ENCODE data around the gene SP2.
"Not testable (repeated sequence)": the region's sequence is repeated elsewhere in the genome, so short reads cannot be mapped to it uniquely, and the experiment has no call there.

Gene SP2

DNA sequence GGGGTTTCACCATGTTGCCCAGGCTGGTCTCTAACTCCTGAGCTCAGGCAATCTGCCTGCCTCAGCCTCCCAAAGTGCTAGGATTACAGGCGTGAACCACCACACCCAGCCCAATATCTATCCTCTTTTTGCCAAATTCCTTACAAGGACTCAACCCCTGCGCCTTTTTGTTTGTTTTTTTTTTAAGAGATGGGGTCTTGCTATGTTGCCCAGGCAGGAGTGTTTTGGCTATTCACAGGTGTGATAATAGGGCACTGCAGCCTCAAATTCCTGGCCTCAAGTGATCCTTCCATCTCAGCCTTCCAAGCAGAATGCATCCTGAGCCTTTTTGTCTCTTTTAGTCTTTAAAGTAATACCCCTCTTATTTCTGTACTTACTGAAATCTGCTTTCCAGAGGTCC lies 17.0 kb downstream of the SP2 start:
- Histone ChIP-seq H3K9ac (ENCODE audit: low read length in 2 of 2) (no peak overlapping the region), H3K36me3 (ENCODE audit: control insufficient read depth in 2 of 2, insufficient read depth in 2 of 2, low read length in 2 of 2) (peaks cover 0 to 2% of the 10 kb centered on the region in 2 donors), H3K9me3 (ENCODE audit: control insufficient read depth in 2 of 2, low read length in 2 of 2) (no peaks in the 10 kb centered on the region), H3K27me3 (ENCODE audit: control insufficient read depth in 1 of 2, insufficient read depth in 2 of 2, low read length in 2 of 2) (no peaks in the 10 kb centered on the region), H3K4me1 (ENCODE audit: control insufficient read depth, insufficient read depth, low read length) (peaks cover 20% of the 10 kb centered on the region), H3K27ac (ENCODE audit: low read length) (no peak overlapping the region), H3K4me3 (ENCODE audit: low read length in 2 of 2) (no peak overlapping the region)

GRCh38 chr17:47914306-47914948 lies 18.4 kb downstream of the SP2 start:
- H3K9me3 ChIP-seq (ENCODE audit: control insufficient read depth in 2 of 2, low read length in 2 of 2) = no peaks in the 10 kb centered on the region
- peaks cover 0 to 2% of the 10 kb centered on the region in 2 donors for H3K36me3 ChIP-seq (ENCODE audit: control insufficient read depth in 2 of 2, insufficient read depth in 2 of 2, low read length in 2 of 2)
- H3K27me3 ChIP-seq (ENCODE audit: control insufficient read depth in 1 of 2, insufficient read depth in 2 of 2, low read length in 2 of 2) = no peaks in the 10 kb centered on the region
- peaks cover 13% of the 10 kb centered on the region for H3K4me1 ChIP-seq (ENCODE audit: control insufficient read depth, insufficient read depth, low read length)
- H3K4me3 ChIP-seq (ENCODE audit: low read length in 2 of 2) = no peak overlapping the region
- H3K9ac ChIP-seq (ENCODE audit: low read length in 2 of 2) = no peak overlapping the region
- H3K27ac ChIP-seq (ENCODE audit: low read length) = no peak overlapping the region

GRCh38 chr17:47915776-47916398 lies 19.9 kb downstream of the SP2 start:
- H3K9ac ChIP-seq (ENCODE audit: low read length in 2 of 2) = peak overlapping the region; percentile 5 to 42
- peak overlapping the region; percentile 60 for H3K27ac ChIP-seq (ENCODE audit: low read length)
- peaks cover 0 to 2% of the 10 kb centered on the region in 2 donors for H3K36me3 ChIP-seq (ENCODE audit: control insufficient read depth in 2 of 2, insufficient read depth in 2 of 2, low read length in 2 of 2)

GRCh38 chr17:47916489-47917208 lies 20.6 kb downstream of the SP2 start:
- Histone ChIP-seq H3K4me3 (ENCODE audit: low read length in 2 of 2) (no peak overlapping the region), H3K9me3 (ENCODE audit: control insufficient read depth in 2 of 2, low read length in 2 of 2) (no peaks in the 10 kb centered on the region), H3K9ac (ENCODE audit: low read length in 2 of 2) (no peak overlapping the region), H3K36me3 (ENCODE audit: control insufficient read depth in 2 of 2, insufficient read depth in 2 of 2, low read length in 2 of 2) (peaks cover 0 to 2% of the 10 kb centered on the region in 2 donors), H3K27ac (ENCODE audit: low read length) (peak overlapping the region; percentile 60), H3K27me3 (ENCODE audit: control insufficient read depth in 1 of 2, insufficient read depth in 2 of 2, low read length in 2 of 2) (no peaks in the 10 kb centered on the region), H3K4me1 (ENCODE audit: control insufficient read depth, insufficient read depth, low read length) (peaks cover 13% of the 10 kb centered on the region)

More at GRCh38 chr17:47915776-47916398, 19.9 kb downstream of the SP2 start:
- Histone ChIP-seq H3K4me1 (ENCODE audit: control insufficient read depth, insufficient read depth, low read length) (peaks cover 13% of the 10 kb centered on the region), H3K9me3 (ENCODE audit: control insufficient read depth in 2 of 2, low read length in 2 of 2) (no peaks in the 10 kb centered on the region), H3K4me3 (ENCODE audit: low read length in 2 of 2) (peak overlapping the region; percentile 8 to 40), H3K27me3 (ENCODE audit: control insufficient read depth in 1 of 2, insufficient read depth in 2 of 2, low read length in 2 of 2) (no peaks in the 10 kb centered on the region)

- no peaks in the 10 kb centered on the region for H3K27me3 ChIP-seq (ENCODE audit: control insufficient read depth in 1 of 2, insufficient read depth in 2 of 2, low read length in 2 of 2)
- H3K4me3 ChIP-seq (ENCODE audit: low read length in 2 of 2) = no peak overlapping the region
- no peaks in the 10 kb centered on the region for H3K9me3 ChIP-seq (ENCODE audit: control insufficient read depth in 2 of 2, low read length in 2 of 2)
- no peak overlapping the region for H3K27ac ChIP-seq (ENCODE audit: low read length)
- H3K4me1 ChIP-seq (ENCODE audit: control insufficient read depth, insufficient read depth, low read length) = peaks cover 13% of the 10 kb centered on the region
- H3K36me3 ChIP-seq (ENCODE audit: control insufficient read depth in 2 of 2, insufficient read depth in 2 of 2, low read length in 2 of 2) = peaks cover 0 to 5% of the 10 kb centered on the region in 2 donors
- H3K9ac ChIP-seq (ENCODE audit: low read length in 2 of 2) = no peak overlapping the region
These were observed 21.5 kb downstream of the SP2 start for GRCh38 chr17:47917581-47917980.

DNA sequence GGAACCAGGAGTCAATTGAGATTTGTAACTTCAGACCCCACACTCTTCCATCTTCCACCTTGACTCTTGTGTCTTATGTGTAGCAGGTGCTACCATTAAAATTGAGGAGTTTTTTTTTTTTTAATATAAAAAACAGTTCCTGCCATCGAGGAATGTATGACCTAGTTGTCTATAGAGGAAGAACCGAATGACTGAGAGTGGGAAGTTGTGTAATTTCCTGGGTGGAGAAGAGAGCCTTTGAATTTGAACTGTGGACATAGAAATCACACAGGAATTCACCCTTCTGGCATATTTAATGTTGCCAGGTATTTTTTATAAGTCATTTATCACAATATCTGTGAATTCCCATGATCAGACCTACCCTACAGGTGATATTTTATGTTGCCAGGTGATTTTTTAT lies 22.0 kb downstream of the SP2 start:
- peaks cover 13% of the 10 kb centered on the region for H3K4me1 ChIP-seq (ENCODE audit: control insufficient read depth, insufficient read depth, low read length)
- no peaks in the 10 kb centered on the region for H3K9me3 ChIP-seq (ENCODE audit: control insufficient read depth in 2 of 2, low read length in 2 of 2)
- H3K9ac ChIP-seq (ENCODE audit: low read length in 2 of 2) = no peak overlapping the region
- no peak overlapping the region for H3K27ac ChIP-seq (ENCODE audit: low read length)
- no peak overlapping the region for H3K4me3 ChIP-seq (ENCODE audit: low read length in 2 of 2)
- peaks cover 1 to 7% of the 10 kb centered on the region in 2 donors for H3K36me3 ChIP-seq (ENCODE audit: control insufficient read depth in 2 of 2, insufficient read depth in 2 of 2, low read length in 2 of 2)
- H3K27me3 ChIP-seq (ENCODE audit: control insufficient read depth in 1 of 2, insufficient read depth in 2 of 2, low read length in 2 of 2) = no peaks in the 10 kb centered on the region

GRCh38 chr17:47918991-47919390 lies 23.0 kb downstream of the SP2 start:
- Histone ChIP-seq H3K36me3 (ENCODE audit: control insufficient read depth in 2 of 2, insufficient read depth in 2 of 2, low read length in 2 of 2) (peaks cover 3 to 14% of the 10 kb centered on the region in 2 donors), H3K9ac (ENCODE audit: low read length in 2 of 2) (no peak overlapping the region)

GRCh38 chr17:47919889-47920288 lies 23.9 kb downstream of the SP2 start:
- H3K4me3 ChIP-seq (ENCODE audit: low read length in 2 of 2); H3K27ac ChIP-seq (ENCODE audit: low read length); H3K27me3 ChIP-seq (ENCODE audit: control insufficient read depth in 1 of 2, insufficient read depth in 2 of 2, low read length in 2 of 2); H3K9me3 ChIP-seq (ENCODE audit: control insufficient read depth in 2 of 2, low read length in 2 of 2); H3K9ac ChIP-seq (ENCODE audit: low read length in 2 of 2): not testable (repeated sequence)
- peaks cover 13% of the 10 kb centered on the region for H3K4me1 ChIP-seq (ENCODE audit: control insufficient read depth, insufficient read depth, low read length)
- peaks cover 4 to 23% of the 10 kb centered on the region in 2 donors for H3K36me3 ChIP-seq (ENCODE audit: control insufficient read depth in 2 of 2, insufficient read depth in 2 of 2, low read length in 2 of 2)

More at GRCh38 chr17:47918991-47919390, 23.0 kb downstream of the SP2 start:
- H3K27ac ChIP-seq (ENCODE audit: low read length) = no peak overlapping the region
- H3K27me3 ChIP-seq (ENCODE audit: control insufficient read depth in 1 of 2, insufficient read depth in 2 of 2, low read length in 2 of 2) = no peaks in the 10 kb centered on the region
- no peak overlapping the region for H3K4me3 ChIP-seq (ENCODE audit: low read length in 2 of 2)
- no peaks in the 10 kb centered on the region for H3K9me3 ChIP-seq (ENCODE audit: control insufficient read depth in 2 of 2, low read length in 2 of 2)
- peaks cover 13% of the 10 kb centered on the region for H3K4me1 ChIP-seq (ENCODE audit: control insufficient read depth, insufficient read depth, low read length)

DNA sequence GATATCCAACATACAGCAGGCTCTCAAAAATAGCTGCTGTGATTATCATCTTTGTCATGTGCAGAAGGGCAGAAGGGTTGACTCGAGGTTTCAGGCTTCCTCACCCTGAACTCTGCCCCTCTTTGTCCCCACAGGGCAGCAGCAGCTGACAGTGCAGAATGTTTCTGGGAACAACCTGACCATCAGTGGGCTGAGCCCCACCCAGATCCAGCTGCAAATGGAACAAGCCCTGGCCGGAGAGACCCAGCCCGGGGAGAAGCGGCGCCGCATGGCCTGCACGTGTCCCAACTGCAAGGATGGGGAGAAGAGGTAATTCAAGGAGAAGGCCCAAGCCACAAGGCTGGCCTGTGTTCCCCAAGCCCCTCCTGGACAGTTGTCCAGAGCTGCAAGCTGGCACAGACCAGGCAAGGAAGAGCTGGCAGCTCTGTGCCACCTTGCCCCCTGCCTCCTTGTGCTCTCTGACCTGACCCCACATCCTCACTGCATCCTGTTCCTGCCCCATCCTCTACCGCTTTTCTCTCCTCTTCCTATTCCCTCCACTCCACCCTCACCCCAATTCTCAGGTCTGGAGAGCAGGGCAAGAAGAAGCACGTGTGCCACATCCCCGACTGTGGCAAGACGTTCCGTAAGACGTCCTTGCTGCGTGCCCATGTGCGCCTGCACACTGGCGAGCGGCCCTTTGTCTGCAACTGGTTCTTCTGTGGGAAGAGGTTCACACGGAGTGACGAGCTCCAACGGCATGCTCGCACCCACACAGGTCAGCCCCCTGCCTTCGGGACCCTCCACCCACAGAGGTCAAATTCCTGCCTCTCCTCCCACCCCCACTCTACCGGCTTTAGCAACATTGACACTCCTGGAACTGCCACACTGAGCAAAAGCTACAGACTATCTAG lies 29.0 kb downstream of the SP2 start:
- H3K9me3 ChIP-seq (ENCODE audit: control insufficient read depth in 2 of 2, low read length in 2 of 2) = no peaks in the 10 kb centered on the region
- H3K36me3 ChIP-seq (ENCODE audit: control insufficient read depth in 2 of 2, insufficient read depth in 2 of 2, low read length in 2 of 2) = peaks cover 14 to 41% of the 10 kb centered on the region in 2 donors
- H3K4me3 ChIP-seq (ENCODE audit: low read length in 2 of 2) = no peak overlapping the region
- no peak overlapping the region for H3K27ac ChIP-seq (ENCODE audit: low read length)
- H3K9ac ChIP-seq (ENCODE audit: low read length in 2 of 2) = no peak overlapping the region
- peaks cover 4% of the 10 kb centered on the region for H3K4me1 ChIP-seq (ENCODE audit: control insufficient read depth, insufficient read depth, low read length)
- no peaks in the 10 kb centered on the region for H3K27me3 ChIP-seq (ENCODE audit: control insufficient read depth in 1 of 2, insufficient read depth in 2 of 2, low read length in 2 of 2)

GRCh38 chr17:47925678-47925988 lies 29.6 kb downstream of the SP2 start:
- Histone ChIP-seq H3K9ac (ENCODE audit: low read length in 2 of 2) (no peak overlapping the region), H3K27me3 (ENCODE audit: control insufficient read depth in 1 of 2, insufficient read depth in 2 of 2, low read length in 2 of 2) (no peaks in the 10 kb centered on the region), H3K4me1 (ENCODE audit: control insufficient read depth, insufficient read depth, low read length) (peaks cover 6% of the 10 kb centered on the region), H3K4me3 (ENCODE audit: low read length in 2 of 2) (no peak overlapping the region), H3K27ac (ENCODE audit: low read length) (no peak overlapping the region), H3K36me3 (ENCODE audit: control insufficient read depth in 2 of 2, insufficient read depth in 2 of 2, low read length in 2 of 2) (peaks cover 15 to 42% of the 10 kb centered on the region in 2 donors), H3K9me3 (ENCODE audit: control insufficient read depth in 2 of 2, low read length in 2 of 2) (no peaks in the 10 kb centered on the region)
